Spinal cord (tissue), 10 donors: ENCODE data around the gene AASDH. TPM values are rescaled to one million over a fixed set of nuclear protein-coding genes. Genes with fewer than 3 reads are reported as not detected.

Experiments
- DNase-seq, 6 donors: peaks; one replicate each; pipeline versions ENCODE4 v3.0.0 to v3.0.0-alpha.2; 2013 to 2015; ENCODE audit warnings: low spot score in 6 of 6, low read depth in 4 of 6
- H3K27ac ChIP-seq: one replicate; pipeline ENCODE4 v1.5.1; 2013; ENCODE audit warnings: low read depth, low read length, control low read depth
- H3K27me3 ChIP-seq: one replicate; pipeline ENCODE4 v1.6.1; 2013; ENCODE audit warnings: low read length; ENCODE audit not compliant: control insufficient read depth, insufficient read depth
- H3K36me3 ChIP-seq: one replicate; pipeline ENCODE4 v1.6.1; 2013; ENCODE audit warnings: low read length; ENCODE audit not compliant: control insufficient read depth, insufficient read depth
- H3K4me1 ChIP-seq: one replicate; pipeline ENCODE4 v1.6.1; 2013; ENCODE audit warnings: low read length; ENCODE audit not compliant: control insufficient read depth, insufficient read depth
- H3K4me3 ChIP-seq: one replicate; pipeline ENCODE4 v1.5.1; 2013; ENCODE audit warnings: low read depth, low read length, control low read depth
- H3K9me3 ChIP-seq: one replicate; pipeline ENCODE4 v1.6.1; 2013; ENCODE audit warnings: low read length; ENCODE audit not compliant: control insufficient read depth, insufficient read depth
- WGBS: methylation state at CpG from one replicate; pipeline ENCODE4 v1.1.5; 2013; ENCODE audit warnings: missing lambda C conversion rate; ENCODE audit not compliant: insufficient coverage; 5-methylcytosine and 5-hydroxymethylcytosine counted together
- polyA plus RNA-seq, 2 donors: library from polyadenylated mRNA; unstranded; fragments of 120-200 nt; gene quantifications; one replicate each; pipeline ENCODE4 v1.2.1, GENCODE V29; 2013; ENCODE audit not compliant: insufficient read length in 2 of 2
- total RNA-seq, 2 donors: library from RNA; depleted of rRNA in 1 of 2; stranded (reverse); fragments of 120-200 nt in 1 of 2; fragments of >200 nt in 1 of 2; gene quantifications; one replicate each; pipeline versions ENCODE4 v1.2.3 to v1.2.4, GENCODE V29; 2013 to 2014
- donor health status: healthy.

The AASDH gene
- total and polyA plus RNA-seq, 4 donors = 13.4 to 31.7 (median 19.9) TPM

GRCh38 chr4:56323327-56323726 lies 64.0 kb downstream of the AASDH start:
- peaks cover 19% of the 10 kb centered on the region for H3K36me3 ChIP-seq
- no peak overlapping the region for H3K4me3 ChIP-seq
- no peaks in the 10 kb centered on the region for H3K9me3 ChIP-seq
- 65% methylated on average over 6 of the region's 10 CpGs for WGBS
- peak overlapping the region; percentile 67 for H3K27ac ChIP-seq
- DNase-seq = peak in 2 of 6 donors; percentile 9 to 41
- H3K27me3 ChIP-seq = no peaks in the 10 kb centered on the region
- H3K4me1 ChIP-seq = peaks cover 13% of the 10 kb centered on the region

GRCh38 chr4:56321251-56321650 lies 66.0 kb downstream of the AASDH start:
- no peak for DNase-seq
- H3K27ac ChIP-seq = no peak overlapping the region
- peaks cover 16% of the 10 kb centered on the region for H3K36me3 ChIP-seq
- peaks cover 13% of the 10 kb centered on the region for H3K4me1 ChIP-seq
- H3K4me3 ChIP-seq = no peak overlapping the region
- no peaks in the 10 kb centered on the region for H3K9me3 ChIP-seq
- no peaks in the 10 kb centered on the region for H3K27me3 ChIP-seq
- no CpG with 5 or more reads among the region's 1 CpG for WGBS

- Histone ChIP-seq H3K27me3 (no peaks in the 10 kb centered on the region), H3K36me3 (peaks cover 26% of the 10 kb centered on the region), H3K4me3 (no peak overlapping the region), H3K27ac (no peak overlapping the region), H3K9me3 (no peaks in the 10 kb centered on the region), H3K4me1 (peaks cover 13% of the 10 kb centered on the region)
- no peak for DNase-seq
- 100% methylated on average over 4 of the region's 5 CpGs for WGBS
Measured at GRCh38 chr4:56320293-56320692, 67.0 kb downstream of the AASDH start.

GRCh38 chr4:56318555-56318954 lies 68.7 kb downstream of the AASDH start:
- no peak overlapping the region for H3K27ac ChIP-seq
- no peaks in the 10 kb centered on the region for H3K9me3 ChIP-seq
- peaks cover 8% of the 10 kb centered on the region for H3K4me1 ChIP-seq
- peaks cover 38% of the 10 kb centered on the region for H3K36me3 ChIP-seq
- no peaks in the 10 kb centered on the region for H3K27me3 ChIP-seq
- H3K4me3 ChIP-seq = no peak overlapping the region
- 83% methylated on average over 1 of the region's 1 CpG for WGBS
- no peak for DNase-seq

- Histone ChIP-seq H3K4me3 (no peak overlapping the region), H3K27ac (no peak overlapping the region), H3K36me3 (peaks cover 43% of the 10 kb centered on the region), H3K27me3 (no peaks in the 10 kb centered on the region), H3K4me1 (peaks cover 3% of the 10 kb centered on the region), H3K9me3 (no peaks in the 10 kb centered on the region)
- no peak for DNase-seq
Measured at GRCh38 chr4:56317749-56318148, 69.5 kb downstream of the AASDH start.

GRCh38 chr4:56316011-56316650 lies 71.2 kb downstream of the AASDH start:
- no peak for DNase-seq
- Histone ChIP-seq H3K27me3 (no peaks in the 10 kb centered on the region), H3K9me3 (no peaks in the 10 kb centered on the region), H3K4me3 (no peak overlapping the region), H3K36me3 (peaks cover 45% of the 10 kb centered on the region), H3K4me1 (peaks cover 12% of the 10 kb centered on the region), H3K27ac (no peak overlapping the region)
- 96% methylated on average over 18 of the region's 29 CpGs for WGBS

- DNase-seq = no peak
- H3K36me3 ChIP-seq = peaks cover 45% of the 10 kb centered on the region
- 98% methylated on average over 22 of the region's 24 CpGs for WGBS
- H3K27ac ChIP-seq = no peak overlapping the region
- H3K4me3 ChIP-seq = no peak overlapping the region
- H3K9me3 ChIP-seq = no peaks in the 10 kb centered on the region
- no peaks in the 10 kb centered on the region for H3K27me3 ChIP-seq
- peaks cover 14% of the 10 kb centered on the region for H3K4me1 ChIP-seq
Measured at GRCh38 chr4:56315543-56315942, 71.7 kb downstream of the AASDH start.

GRCh38 chr4:56315041-56315440 lies 72.2 kb downstream of the AASDH start:
- Histone ChIP-seq H3K4me1 (peaks cover 19% of the 10 kb centered on the region), H3K4me3 (no peak overlapping the region), H3K27me3 (no peaks in the 10 kb centered on the region), H3K36me3 (peaks cover 48% of the 10 kb centered on the region), H3K27ac (no peak overlapping the region), H3K9me3 (no peaks in the 10 kb centered on the region)
- DNase-seq = no peak
- WGBS = 97% methylated on average over 27 of the region's 29 CpGs

- H3K9me3 ChIP-seq = no peaks in the 10 kb centered on the region
- no peak for DNase-seq
- WGBS = 97% methylated on average over 50 of the region's 50 CpGs
- H3K4me1 ChIP-seq = peaks cover 24% of the 10 kb centered on the region
- H3K27ac ChIP-seq = no peak overlapping the region
- peaks cover 50% of the 10 kb centered on the region for H3K36me3 ChIP-seq
- no peaks in the 10 kb centered on the region for H3K27me3 ChIP-seq
- H3K4me3 ChIP-seq = no peak overlapping the region
Measured at GRCh38 chr4:56314207-56314915, 72.9 kb downstream of the AASDH start.

GRCh38 chr4:56313132-56313531 lies 74.2 kb downstream of the AASDH start:
- H3K4me1 ChIP-seq = peaks cover 24% of the 10 kb centered on the region
- H3K9me3 ChIP-seq = no peaks in the 10 kb centered on the region
- no peaks in the 10 kb centered on the region for H3K27me3 ChIP-seq
- DNase-seq = no peak
- H3K4me3 ChIP-seq = no peak overlapping the region
- no peak overlapping the region for H3K27ac ChIP-seq
- H3K36me3 ChIP-seq = peaks cover 52% of the 10 kb centered on the region
- 94% methylated on average over 12 of the region's 12 CpGs for WGBS
